Right atrium auricular region (tissue), 2 donors: ENCODE measurements around the gene FAM180B. TPM values are rescaled to one million over a fixed set of nuclear protein-coding genes. Genes with fewer than 3 reads are reported as not detected.
"Not testable (repeated sequence)": the region's sequence is repeated elsewhere in the genome, so short reads cannot be mapped to it uniquely, and the experiment has no call there.

Experiments
- DNase-seq: peaks from one replicate; pipeline ENCODE4 v3.0.0-alpha.2; 2019; ENCODE audit warnings: low spot score
- H3K27ac ChIP-seq, 2 donors: fragments of 200-600 bp; sonication (generic); 1 replicate in 1 of 2; 2 replicates in 1 of 2; pipeline ENCODE4 v1.5.1; 2016 to 2019
- H3K27me3 ChIP-seq, 2 donors: fragments of 200-600 bp; sonication (generic); one replicate each; pipeline versions ENCODE4 v1.5.1 to v1.6.0; 2017 to 2019
- H3K36me3 ChIP-seq: fragments of 200-600 bp; sonication (generic); one replicate; pipeline ENCODE4 v1.5.1; 2016
- H3K4me1 ChIP-seq, 2 donors: fragments of 200-600 bp; sonication (generic); one replicate each; pipeline versions ENCODE4 v1.5.1 to v1.6.0; 2017 to 2019
- H3K4me3 ChIP-seq, 2 donors: fragments of 200-600 bp; sonication (generic); 1 replicate in 1 of 2; 2 replicates in 1 of 2; pipeline ENCODE4 v1.5.1; 2017 to 2019; ENCODE audit warnings: mild to moderate bottlenecking in 1 of 2, moderate library complexity in 1 of 2
- H3K9me3 ChIP-seq, 2 donors: fragments of 200-600 bp; sonication (generic); one replicate each; pipeline ENCODE4 v1.5.1; 2019
- CTCF ChIP-seq, 2 donors: fragments of 200-600 bp; sonication (generic); IDR thresholded peaks; one replicate each; pipeline ENCODE4 v1.5.1; 2019; ENCODE audit warnings: antibody characterized with exemption in 2 of 2
- total RNA-seq, 2 donors: library from RNA; depleted of rRNA; stranded (reverse); fragments of >200 nt; gene quantifications; one replicate each; pipeline ENCODE4 v1.1.0, GENCODE V29; 2016

Gene FAM180B
- total RNA-seq, 2 donors from 2014 or later: 0.89 TPM; not detected in 1

GRCh38 chr11:47616726-47617416, 30.4 kb downstream of the FAM180B start:
- H3K27me3 ChIP-seq: no peaks in the 10 kb centered on the region
- peak; percentile 63 for DNase-seq
- no peaks in the 10 kb centered on the region for H3K9me3 ChIP-seq
- no peak overlapping the region for H3K27ac ChIP-seq
- H3K4me3 ChIP-seq: no peak overlapping the region
- peak; percentile 22 to 77 for TF ChIP-seq CTCF (IDR thresholded peaks at IDR 0.05)
- no peaks in the 10 kb centered on the region for H3K4me1 ChIP-seq
- H3K36me3 ChIP-seq: peaks cover 32% of the 10 kb centered on the region

- Histone ChIP-seq H3K4me3 (no peak overlapping the region), H3K36me3 (peaks cover 38% of the 10 kb centered on the region), H3K9me3 (no peaks in the 10 kb centered on the region), H3K27ac (no peak overlapping the region), H3K4me1 (no peaks in the 10 kb centered on the region), H3K27me3 (no peaks in the 10 kb centered on the region)
- no peak for TF ChIP-seq CTCF (IDR thresholded peaks at IDR 0.05)
- no peak for DNase-seq
These were observed 30.9 kb downstream of the FAM180B start for GRCh38 chr11:47617417-47617809.

- no peak for DNase-seq
- Histone ChIP-seq H3K36me3 (peaks cover 67% of the 10 kb centered on the region), H3K9me3 (no peaks in the 10 kb centered on the region), H3K4me1 (no peaks in the 10 kb centered on the region), H3K4me3 (no peak overlapping the region), H3K27me3 (no peaks in the 10 kb centered on the region), H3K27ac (no peak overlapping the region)
- no peak for TF ChIP-seq CTCF (IDR thresholded peaks at IDR 0.05)
These were observed 34.4 kb downstream of the FAM180B start for GRCh38 chr11:47620836-47621378.

- peaks cover 84% of the 10 kb centered on the region for H3K36me3 ChIP-seq
- TF ChIP-seq CTCF (IDR thresholded peaks at IDR 0.05): no peak
- no peak for DNase-seq
- H3K9me3 ChIP-seq: no peaks in the 10 kb centered on the region
- no peak overlapping the region for H3K27ac ChIP-seq
- H3K4me1 ChIP-seq: no peaks in the 10 kb centered on the region
- H3K27me3 ChIP-seq: no peaks in the 10 kb centered on the region
- no peak overlapping the region for H3K4me3 ChIP-seq
These were observed 39.8 kb downstream of the FAM180B start for GRCh38 chr11:47626234-47626633.

- TF ChIP-seq CTCF (IDR thresholded peaks at IDR 0.05): no peak
- no peak overlapping the region for H3K27ac ChIP-seq
- no peaks in the 10 kb centered on the region for H3K9me3 ChIP-seq
- DNase-seq: no peak
- H3K36me3 ChIP-seq: peaks cover 80% of the 10 kb centered on the region
- H3K4me3 ChIP-seq: no peak overlapping the region
- H3K4me1 ChIP-seq: no peaks in the 10 kb centered on the region
- H3K27me3 ChIP-seq: no peaks in the 10 kb centered on the region
These were observed 41.5 kb downstream of the FAM180B start for GRCh38 chr11:47628026-47628425.

- no peaks in the 10 kb centered on the region for H3K9me3 ChIP-seq
- H3K4me1 ChIP-seq: no peaks in the 10 kb centered on the region
- no peak for DNase-seq
- no peak overlapping the region for H3K27ac ChIP-seq
- TF ChIP-seq CTCF (IDR thresholded peaks at IDR 0.05): no peak
- no peak overlapping the region for H3K4me3 ChIP-seq
- H3K36me3 ChIP-seq: peaks cover 82% of the 10 kb centered on the region
- no peaks in the 10 kb centered on the region for H3K27me3 ChIP-seq
These were observed 45.0 kb downstream of the FAM180B start for GRCh38 chr11:47631473-47631872.

GRCh38 chr11:47636331-47636730, 49.9 kb downstream of the FAM180B start:
- peaks cover 60% of the 10 kb centered on the region for H3K36me3 ChIP-seq
- DNase-seq, H3K4me3 ChIP-seq, H3K27me3 ChIP-seq, H3K9me3 ChIP-seq, H3K27ac ChIP-seq: not testable (repeated sequence)
- peaks cover 0 to 10% of the 10 kb centered on the region in 2 donors for H3K4me1 ChIP-seq
